Measurements from ENCODE around the gene CAT.

DNA sequence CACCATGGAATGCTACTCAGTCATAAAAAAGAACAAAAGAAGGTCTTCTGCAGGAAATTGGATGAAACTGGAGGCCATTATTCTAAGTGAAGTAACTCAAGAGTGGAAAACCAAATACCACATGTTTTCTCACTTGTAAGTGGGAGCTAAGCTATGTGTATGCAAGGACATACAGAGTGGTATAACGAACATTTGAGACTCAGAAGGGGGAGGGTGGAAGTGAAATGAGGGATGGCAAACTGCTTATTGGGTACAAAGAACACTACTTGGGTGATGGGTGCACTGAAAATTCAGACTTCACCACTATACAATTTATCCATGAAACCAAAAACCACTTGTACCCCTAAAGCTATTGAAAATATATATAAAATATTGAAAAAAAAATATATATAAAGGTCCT, 13.4 kb upstream of the CAT start:
- TF ChIP-seq POLR2A (IDR thresholded peaks at IDR 0.05; ENCODE audit: low read depth, low read length), result no peak
- TF ChIP-seq POLR2AphosphoS5 (IDR thresholded peaks at IDR 0.05; ENCODE audit: low read depth, low read length), result no peak
- TF ChIP-seq TAF1 (IDR thresholded peaks at IDR 0.05; ENCODE audit: low read depth, low read length), result no peak
- no peak for TF ChIP-seq SPI1 (IDR thresholded peaks at IDR 0.05; ENCODE audit: low read depth, low read length)
